Lower lobe of right lung (tissue), 2 donors: ENCODE results near the gene BFSP2. TPM values are rescaled to one million over a fixed set of nuclear protein-coding genes. Genes with fewer than 3 reads are reported as not detected.
"Not testable (repeated sequence)": the region's sequence is repeated elsewhere in the genome, so short reads cannot be mapped to it uniquely, and the experiment has no call there.

Source experiments
- ATAC-seq, 2 donors: fragments of 200-7000 bp; cut with Tn5 transposase; one replicate each; pipeline ENCODE4 v1.9.1; 2020 to 2022; ENCODE audit warnings: mild to moderate bottlenecking in 2 of 2, moderate library complexity in 2 of 2
- DNase-seq: peaks from one replicate; pipeline ENCODE4 v3.0.0-alpha.2; 2020
- H3K27ac ChIP-seq: fragments of 200-600 bp; one replicate; pipeline ENCODE4 v1.8.0; 2022
- H3K27me3 ChIP-seq: fragments of 200-600 bp; one replicate; pipeline ENCODE4 v1.8.0; 2022; ENCODE audit warnings: low read depth
- H3K36me3 ChIP-seq: fragments of 200-600 bp; one replicate; pipeline ENCODE4 v1.8.0; 2022; ENCODE audit warnings: mild to moderate bottlenecking
- H3K4me1 ChIP-seq: fragments of 200-600 bp; one replicate; pipeline ENCODE4 v1.8.0; 2022
- H3K4me3 ChIP-seq: fragments of 200-600 bp; one replicate; pipeline ENCODE4 v1.8.0; 2022; ENCODE audit warnings: mild to moderate bottlenecking
- H3K9me3 ChIP-seq: fragments of 200-600 bp; one replicate; pipeline ENCODE4 v1.8.0; 2022
- CTCF ChIP-seq: fragments of 200-600 bp; IDR thresholded peaks from one replicate; pipeline ENCODE4 v1.8.0; 2022; ENCODE audit warnings: antibody characterized with exemption, mild to moderate bottlenecking
- intact Hi-C: fragments of 100-400 bp; cut with DNase I; formaldehyde crosslinking; loops from one replicate; pipeline ENCODE4 v1.11.0; 2022
- total RNA-seq: library from RNA; stranded (reverse); fragmentation: NEBNext Ultra II Directional; extraction: Animal tissue kit (Norgen Biotek cat#: 25700); gene quantifications from one replicate; pipeline ENCODE4 v1.2.1, GENCODE V29; 2021
- donor health status: DM: no; HTN: yes; CAD: no; lungs with severe emphysema.

The BFSP2 gene
- total RNA-seq, 1 donor from 2014 or later = not detected

- H3K9me3 ChIP-seq = no peaks in the 10 kb centered on the region
- H3K27me3 ChIP-seq = no peaks in the 10 kb centered on the region
- TF ChIP-seq CTCF = no peak
- no peak for ATAC-seq
- no peaks in the 10 kb centered on the region for H3K4me1 ChIP-seq
- H3K36me3 ChIP-seq = no peaks in the 10 kb centered on the region
- H3K4me3 ChIP-seq = no peak overlapping the region
- H3K27ac ChIP-seq = no peak overlapping the region
- DNase-seq = no peak
- intact Hi-C loops = no loop called here
Measured at GRCh38 chr3:133489466-133490085, 89.7 kb downstream of the BFSP2 start.

- ATAC-seq = peak; percentile 27 to 61
- no peaks in the 10 kb centered on the region for H3K27me3 ChIP-seq
- no peak overlapping the region for H3K4me3 ChIP-seq
- no peak overlapping the region for H3K27ac ChIP-seq
- H3K4me1 ChIP-seq = no peaks in the 10 kb centered on the region
- no peaks in the 10 kb centered on the region for H3K36me3 ChIP-seq
- no peak for TF ChIP-seq CTCF
- intact Hi-C loops = no loop called here
- no peak for DNase-seq
- no peaks in the 10 kb centered on the region for H3K9me3 ChIP-seq
Measured at GRCh38 chr3:133490468-133491351, 90.9 kb downstream of the BFSP2 start.

- Histone ChIP-seq H3K9me3 (no peaks in the 10 kb centered on the region), H3K27me3 (no peaks in the 10 kb centered on the region), H3K27ac (no peak overlapping the region), H3K4me3 (no peak overlapping the region), H3K4me1 (no peaks in the 10 kb centered on the region), H3K36me3 (no peaks in the 10 kb centered on the region)
- no peak for TF ChIP-seq CTCF
- no peak for DNase-seq
- peak in 1 of 2 donors; percentile 9 for ATAC-seq
- intact Hi-C loops = no loop called here
Measured at GRCh38 chr3:133491481-133492059, 91.7 kb downstream of the BFSP2 start.

- Histone ChIP-seq H3K4me1 (no peaks in the 10 kb centered on the region), H3K27me3 (no peaks in the 10 kb centered on the region), H3K4me3 (no peak overlapping the region), H3K9me3 (no peaks in the 10 kb centered on the region), H3K36me3 (no peaks in the 10 kb centered on the region), H3K27ac (no peak overlapping the region)
- no peak for TF ChIP-seq CTCF
- ATAC-seq (no peak), DNase-seq (no peak)
- intact Hi-C loops = no loop called here
Measured at GRCh38 chr3:133492159-133492741, 92.4 kb downstream of the BFSP2 start.

- TF ChIP-seq CTCF = peak; percentile 29
- intact Hi-C loops = no loop called here
- DNase-seq = no peak
- H3K4me1 ChIP-seq = no peaks in the 10 kb centered on the region
- no peaks in the 10 kb centered on the region for H3K36me3 ChIP-seq
- no peak overlapping the region for H3K27ac ChIP-seq
- no peaks in the 10 kb centered on the region for H3K9me3 ChIP-seq
- no peak overlapping the region for H3K4me3 ChIP-seq
- ATAC-seq = no peak
- H3K27me3 ChIP-seq = no peaks in the 10 kb centered on the region
Measured at GRCh38 chr3:133494469-133494868, 94.6 kb downstream of the BFSP2 start.

GRCh38 chr3:133502542-133502941, 102.7 kb downstream of the BFSP2 start:
- H3K4me3 ChIP-seq, H3K4me1 ChIP-seq, ATAC-seq, H3K9me3 ChIP-seq, H3K36me3 ChIP-seq, H3K27ac ChIP-seq, DNase-seq, H3K27me3 ChIP-seq, intact Hi-C loops: not testable (repeated sequence)
